WTC11 (cell line): ENCODE measurements around the gene SYCP2.

Experiments
- CBFB ChIP-seq: sonication (generic); formaldehyde crosslinking; IDR thresholded peaks from 2 replicates; pipeline ENCODE4 v1.8.1; 2022; ENCODE audit warnings: mild to moderate bottlenecking, low read depth, missing genetic modification reagents
- CREB1 ChIP-seq: sonication (generic); formaldehyde crosslinking; IDR thresholded peaks from 2 replicates; pipeline ENCODE4 v1.8.0; 2023; ENCODE audit warnings: mild to moderate bottlenecking, missing genetic modification reagents
- CTCF ChIP-seq: fragments of 200-600 bp; IDR thresholded peaks from 2 replicates; pipeline ENCODE4 v1.8.0; 2022; ENCODE audit warnings: antibody characterized with exemption
- E2F5 ChIP-seq: sonication (generic); formaldehyde crosslinking; IDR thresholded peaks from 2 replicates; pipeline ENCODE4 v1.8.1; 2022; ENCODE audit warnings: mild to moderate bottlenecking, moderate library complexity, missing genetic modification reagents
- FOXJ3 ChIP-seq: sonication (generic); formaldehyde crosslinking; IDR thresholded peaks from 2 replicates; pipeline ENCODE4 v1.9.0; 2021; ENCODE audit warnings: missing genetic modification reagents, mild to moderate bottlenecking, borderline replicate concordance
- NR1H2 ChIP-seq: sonication (generic); formaldehyde crosslinking; IDR thresholded peaks from 2 replicates; pipeline ENCODE4 v1.9.0; 2021; ENCODE audit warnings: mild to moderate bottlenecking, moderate library complexity, missing genetic modification reagents
- SP1 ChIP-seq: sonication (generic); formaldehyde crosslinking; conservative IDR thresholded peaks from 2 replicates; pipeline ENCODE4 v1.8.1; 2022; ENCODE audit warnings: missing genetic modification reagents
- USF2 ChIP-seq: sonication (generic); formaldehyde crosslinking; IDR thresholded peaks from 2 replicates; pipeline ENCODE4 v1.8.1; 2023; ENCODE audit warnings: mild to moderate bottlenecking, missing genetic modification reagents, moderate library complexity
- TF ChIP-seq, protein P1 (sequence below): sonication (generic); formaldehyde crosslinking; IDR thresholded peaks from 2 replicates; pipeline ENCODE4 v1.8.0; 2022; ENCODE audit warnings: mild to moderate bottlenecking, missing genetic modification reagents
- TF ChIP-seq, protein P2 (sequence below): sonication (generic); formaldehyde crosslinking; IDR thresholded peaks from 2 replicates; pipeline ENCODE4 v1.8.0; 2022; ENCODE audit warnings: mild to moderate bottlenecking, missing genetic modification reagents
- TF ChIP-seq, protein P3 (sequence below): sonication (generic); formaldehyde crosslinking; IDR thresholded peaks from 2 replicates; pipeline ENCODE4 v1.8.1; 2022; ENCODE audit warnings: low read depth, missing genetic modification reagents, borderline replicate concordance

GRCh38 chr20:59939052-59939878, 5.8 kb upstream of the SYCP2 start:
- TF ChIP-seq CREB1 = no peak
- TF ChIP-seq USF2 = peak; percentile 27; the same call in 1 of the 2 replicates
- TF ChIP-seq, protein P1, sequence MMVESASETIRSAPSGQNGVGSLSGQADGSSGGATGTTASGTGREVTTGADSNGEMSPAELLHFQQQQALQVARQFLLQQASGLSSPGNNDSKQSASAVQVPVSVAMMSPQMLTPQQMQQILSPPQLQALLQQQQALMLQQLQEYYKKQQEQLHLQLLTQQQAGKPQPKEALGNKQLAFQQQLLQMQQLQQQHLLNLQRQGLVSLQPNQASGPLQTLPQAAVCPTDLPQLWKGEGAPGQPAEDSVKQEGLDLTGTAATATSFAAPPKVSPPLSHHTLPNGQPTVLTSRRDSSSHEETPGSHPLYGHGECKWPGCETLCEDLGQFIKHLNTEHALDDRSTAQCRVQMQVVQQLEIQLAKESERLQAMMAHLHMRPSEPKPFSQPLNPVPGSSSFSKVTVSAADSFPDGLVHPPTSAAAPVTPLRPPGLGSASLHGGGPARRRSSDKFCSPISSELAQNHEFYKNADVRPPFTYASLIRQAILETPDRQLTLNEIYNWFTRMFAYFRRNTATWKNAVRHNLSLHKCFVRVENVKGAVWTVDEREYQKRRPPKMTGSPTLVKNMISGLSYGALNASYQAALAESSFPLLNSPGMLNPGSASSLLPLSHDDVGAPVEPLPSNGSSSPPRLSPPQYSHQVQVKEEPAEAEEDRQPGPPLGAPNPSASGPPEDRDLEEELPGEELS (CRISPR knock-in tag) = peak; percentile 98
- TF ChIP-seq, protein P2, sequence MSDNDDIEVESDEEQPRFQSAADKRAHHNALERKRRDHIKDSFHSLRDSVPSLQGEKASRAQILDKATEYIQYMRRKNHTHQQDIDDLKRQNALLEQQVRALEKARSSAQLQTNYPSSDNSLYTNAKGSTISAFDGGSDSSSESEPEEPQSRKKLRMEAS (CRISPR knock-in tag) = peak; percentile 98
- no peak for TF ChIP-seq CTCF
- peak; percentile 64; the same call in 1 of the 2 replicates for TF ChIP-seq E2F5 (CRISPR knock-in tag)
- peak; percentile 50; the same call in 1 of the 2 replicates for TF ChIP-seq NR1H2
- no peak for TF ChIP-seq SP1 (CRISPR knock-in tag)
- TF ChIP-seq FOXJ3 (CRISPR knock-in tag) = no peak
- TF ChIP-seq CBFB (CRISPR knock-in tag) = no peak
- TF ChIP-seq, protein P3, sequence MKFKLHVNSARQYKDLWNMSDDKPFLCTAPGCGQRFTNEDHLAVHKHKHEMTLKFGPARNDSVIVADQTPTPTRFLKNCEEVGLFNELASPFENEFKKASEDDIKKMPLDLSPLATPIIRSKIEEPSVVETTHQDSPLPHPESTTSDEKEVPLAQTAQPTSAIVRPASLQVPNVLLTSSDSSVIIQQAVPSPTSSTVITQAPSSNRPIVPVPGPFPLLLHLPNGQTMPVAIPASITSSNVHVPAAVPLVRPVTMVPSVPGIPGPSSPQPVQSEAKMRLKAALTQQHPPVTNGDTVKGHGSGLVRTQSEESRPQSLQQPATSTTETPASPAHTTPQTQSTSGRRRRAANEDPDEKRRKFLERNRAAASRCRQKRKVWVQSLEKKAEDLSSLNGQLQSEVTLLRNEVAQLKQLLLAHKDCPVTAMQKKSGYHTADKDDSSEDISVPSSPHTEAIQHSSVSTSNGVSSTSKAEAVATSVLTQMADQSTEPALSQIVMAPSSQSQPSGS (CRISPR knock-in tag) = peak; percentile 58; the same call in 1 of the 2 replicates
